Neural progenitor cell (in vitro differentiated cells): ENCODE data around the gene ITCH. TPM values are rescaled to one million over a fixed set of nuclear protein-coding genes. Genes with fewer than 3 reads are reported as not detected.
A peak's percentile ranks its signal among the peaks of the same experiment; 100 is the strongest.
"Not testable (repeated sequence)": the region's sequence is repeated elsewhere in the genome, so short reads cannot be mapped to it uniquely, and the experiment has no call there.

Experiments used
- DNase-seq: peaks from one replicate; pipeline ENCODE4 v3.0.0-alpha.2; 2016; ENCODE audit warnings: low spot score
- H2AFZ ChIP-seq: fragments of 200-600 bp; sonication (generic); replicated peaks from 2 replicates; pipeline ENCODE4 v1.6.1; 2016; ENCODE audit warnings: antibody characterized with exemption
- H3F3A ChIP-seq: fragments of 200-600 bp; sonication (generic); 2 replicates; pipeline ENCODE4 v1.6.1; 2016; ENCODE audit warnings: antibody characterized with exemption, low read depth
- H3K27ac ChIP-seq: fragments of 200-600 bp; sonication (generic); 2 replicates; pipeline ENCODE4 v1.5.1; 2016; ENCODE audit warnings: mild to moderate bottlenecking
- H3K27me3 ChIP-seq: fragments of 200-600 bp; sonication (generic); 2 replicates; pipeline ENCODE4 v1.6.1; 2016; ENCODE audit warnings: mild to moderate bottlenecking, moderate library complexity
- H3K36me3 ChIP-seq: fragments of 200-600 bp; sonication (generic); 2 replicates; pipeline ENCODE4 v1.5.1; 2016
- H3K4me1 ChIP-seq: fragments of 200-600 bp; sonication (generic); 2 replicates; pipeline ENCODE4 v1.6.1; 2016; ENCODE audit warnings: mixed run types
- H3K4me2 ChIP-seq: fragments of 200-600 bp; sonication (generic); 2 replicates; pipeline ENCODE4 v1.6.1; 2016
- H3K4me3 ChIP-seq: fragments of 200-600 bp; sonication (generic); 2 replicates; pipeline ENCODE4 v1.5.1; 2016
- H3K79me2 ChIP-seq: fragments of 200-600 bp; sonication (generic); 2 replicates; pipeline ENCODE4 v1.6.1; 2016; ENCODE audit warnings: low read depth
- H3K9ac ChIP-seq: fragments of 200-600 bp; sonication (generic); 2 replicates; pipeline ENCODE4 v1.6.1; 2016
- H3K9me3 ChIP-seq: fragments of 200-600 bp; sonication (generic); 2 replicates; pipeline ENCODE4 v1.5.1; 2016; ENCODE audit warnings: low read depth
- H4K20me1 ChIP-seq: fragments of 200-600 bp; sonication (generic); 2 replicates; pipeline ENCODE4 v1.6.1; 2016; ENCODE audit warnings: low read depth
- H3K27ac Mint-ChIP-seq: 3 replicates; pipeline ENCODE4 v1.8.0; 2021; ENCODE audit warnings: mixed read lengths
- H3K27me3 Mint-ChIP-seq: 2 replicates; pipeline ENCODE4 v1.8.0; 2022; ENCODE audit warnings: low read depth, mild to moderate bottlenecking, inconsistent platforms, moderate library complexity, mixed read lengths; ENCODE audit not compliant: insufficient read depth
- H3K36me3 Mint-ChIP-seq: 3 replicates; pipeline ENCODE4 v1.8.0; 2021; ENCODE audit warnings: mixed read lengths
- H3K4me1 Mint-ChIP-seq: 3 replicates; pipeline ENCODE4 v1.8.0; 2021; ENCODE audit warnings: mixed read lengths
- H3K4me3 Mint-ChIP-seq: 3 replicates; pipeline ENCODE4 v1.8.0; 2021; ENCODE audit warnings: mild to moderate bottlenecking, moderate library complexity, mixed read lengths
- H3K9me3 Mint-ChIP-seq: 3 replicates; pipeline ENCODE4 v1.8.0; 2020; ENCODE audit warnings: mixed read lengths
- CTCF ChIP-seq: fragments of 200-600 bp; sonication (generic); IDR thresholded peaks from 2 replicates; pipeline ENCODE4 v1.5.1; 2017; ENCODE audit warnings: antibody characterized with exemption, mild to moderate bottlenecking
- EZH2 ChIP-seq: fragments of 200-600 bp; sonication (generic); IDR thresholded peaks from 2 replicates; pipeline ENCODE4 v1.6.1; 2017; ENCODE audit warnings: antibody characterized with exemption, mild to moderate bottlenecking, moderate library complexity
- EZH2phosphoT487 ChIP-seq: fragments of 200-600 bp; sonication (generic); IDR thresholded peaks from 2 replicates; pipeline ENCODE4 v1.6.1; 2017; ENCODE audit warnings: antibody characterized with exemption
- total RNA-seq: library from RNA; depleted of rRNA; stranded (reverse); fragments of >200 nt; gene quantifications from 2 replicates; pipeline ENCODE4 v1.2.3, GENCODE V29; 2015; ENCODE audit warnings: low replicate concordance

The ITCH gene
- total RNA-seq, 1 donor from 2014 or later, result 55.2 TPM

- peaks cover 27% of the 10 kb centered on the region for H3K4me1 Mint-ChIP-seq
- Histone ChIP-seq H3K36me3 (peaks cover 7% of the 10 kb centered on the region), H2AFZ (no peak overlapping the region), H3F3A (no peaks in the 10 kb centered on the region), H3K9ac (no peak overlapping the region), H3K27me3 (no peaks in the 10 kb centered on the region), H3K4me3 (no peak overlapping the region), H3K27ac (no peak overlapping the region), H4K20me1 (peaks cover 55% of the 10 kb centered on the region), H3K79me2 (peaks cover 77% of the 10 kb centered on the region), H3K4me2 (no peak overlapping the region), H3K4me1 (peaks cover 4% of the 10 kb centered on the region), H3K9me3 (no peaks in the 10 kb centered on the region)
- no peak overlapping the region for H3K27ac Mint-ChIP-seq
- TF ChIP-seq EZH2phosphoT487, result no peak
- no peak for TF ChIP-seq EZH2
- TF ChIP-seq CTCF, result no peak
- peaks cover 6% of the 10 kb centered on the region for H3K27me3 Mint-ChIP-seq
- H3K36me3 Mint-ChIP-seq, result peaks cover 34% of the 10 kb centered on the region
- H3K9me3 Mint-ChIP-seq, result peaks cover 2% of the 10 kb centered on the region
- DNase-seq, result no peak
- H3K4me3 Mint-ChIP-seq, result peak overlapping the region; percentile 22
These were observed 2.7 kb downstream of the ITCH start for GRCh38 chr20:34365765-34366213.

- Histone ChIP-seq H4K20me1 (peaks cover 55% of the 10 kb centered on the region), H3K27ac (no peak overlapping the region), H3K27me3 (no peaks in the 10 kb centered on the region), H3K4me3 (no peak overlapping the region), H3K79me2 (peaks cover 77% of the 10 kb centered on the region), H3K4me2 (no peak overlapping the region), H3K9ac (no peak overlapping the region), H3F3A (no peaks in the 10 kb centered on the region), H3K36me3 (peaks cover 7% of the 10 kb centered on the region), H2AFZ (no peak overlapping the region), H3K4me1 (peaks cover 4% of the 10 kb centered on the region), H3K9me3 (no peaks in the 10 kb centered on the region)
- TF ChIP-seq EZH2phosphoT487 (no peak), CTCF (no peak), EZH2 (no peak)
- H3K27me3 Mint-ChIP-seq, result peaks cover 6% of the 10 kb centered on the region
- DNase-seq, result no peak
- no peak overlapping the region for H3K4me3 Mint-ChIP-seq
- H3K9me3 Mint-ChIP-seq, result peaks cover 2% of the 10 kb centered on the region
- peaks cover 37% of the 10 kb centered on the region for H3K36me3 Mint-ChIP-seq
- H3K27ac Mint-ChIP-seq, result no peak overlapping the region
- H3K4me1 Mint-ChIP-seq, result peaks cover 27% of the 10 kb centered on the region
These were observed 4.1 kb downstream of the ITCH start for GRCh38 chr20:34367155-34367554.

- H3K27me3 Mint-ChIP-seq, H2AFZ ChIP-seq, H3K4me1 ChIP-seq, H3K27ac ChIP-seq, H3F3A ChIP-seq, H3K4me2 ChIP-seq, H3K36me3 ChIP-seq, H3K9me3 Mint-ChIP-seq, H3K4me3 Mint-ChIP-seq, H3K9ac ChIP-seq, DNase-seq, H3K9me3 ChIP-seq, H3K27me3 ChIP-seq, H3K27ac Mint-ChIP-seq, H3K4me3 ChIP-seq: not testable (repeated sequence)
- peaks cover 55% of the 10 kb centered on the region for H4K20me1 ChIP-seq
- H3K79me2 ChIP-seq, result peaks cover 81% of the 10 kb centered on the region
- Mint-ChIP-seq H3K4me1 (peaks cover 23% of the 10 kb centered on the region), H3K36me3 (peaks cover 37% of the 10 kb centered on the region)
These were observed 4.8 kb downstream of the ITCH start for GRCh38 chr20:34367911-34368310.

GRCh38 chr20:34368547-34368946 lies 5.5 kb downstream of the ITCH start:
- H3K9me3 Mint-ChIP-seq, result no peaks in the 10 kb centered on the region
- Histone ChIP-seq H3K27ac (no peak overlapping the region), H3K9me3 (no peaks in the 10 kb centered on the region), H3K4me1 (peaks cover 4% of the 10 kb centered on the region), H3K4me2 (no peak overlapping the region), H3K36me3 (peaks cover 7% of the 10 kb centered on the region), H3K9ac (no peak overlapping the region), H3F3A (no peaks in the 10 kb centered on the region), H3K79me2 (peaks cover 83% of the 10 kb centered on the region), H3K27me3 (no peaks in the 10 kb centered on the region), H3K4me3 (no peak overlapping the region), H4K20me1 (peaks cover 58% of the 10 kb centered on the region), H2AFZ (no peak overlapping the region)
- no peak for DNase-seq
- peaks cover 4% of the 10 kb centered on the region for H3K27me3 Mint-ChIP-seq
- TF ChIP-seq EZH2 (no peak), CTCF (no peak), EZH2phosphoT487 (no peak)
- peaks cover 20% of the 10 kb centered on the region for H3K4me1 Mint-ChIP-seq
- H3K36me3 Mint-ChIP-seq, result peaks cover 35% of the 10 kb centered on the region
- no peak overlapping the region for H3K4me3 Mint-ChIP-seq
- H3K27ac Mint-ChIP-seq, result no peak overlapping the region
